Fibroblast of skin of right biceps (primary cell): ENCODE data around the gene FRK.
"Not testable (repeated sequence)": the region's sequence is repeated elsewhere in the genome, so short reads cannot be mapped to it uniquely, and the experiment has no call there.

Source experiments
- DNase-seq: peaks from one replicate; pipeline ENCODE4 v3.0.0-alpha.2; 2013

Gene FRK

DNA sequence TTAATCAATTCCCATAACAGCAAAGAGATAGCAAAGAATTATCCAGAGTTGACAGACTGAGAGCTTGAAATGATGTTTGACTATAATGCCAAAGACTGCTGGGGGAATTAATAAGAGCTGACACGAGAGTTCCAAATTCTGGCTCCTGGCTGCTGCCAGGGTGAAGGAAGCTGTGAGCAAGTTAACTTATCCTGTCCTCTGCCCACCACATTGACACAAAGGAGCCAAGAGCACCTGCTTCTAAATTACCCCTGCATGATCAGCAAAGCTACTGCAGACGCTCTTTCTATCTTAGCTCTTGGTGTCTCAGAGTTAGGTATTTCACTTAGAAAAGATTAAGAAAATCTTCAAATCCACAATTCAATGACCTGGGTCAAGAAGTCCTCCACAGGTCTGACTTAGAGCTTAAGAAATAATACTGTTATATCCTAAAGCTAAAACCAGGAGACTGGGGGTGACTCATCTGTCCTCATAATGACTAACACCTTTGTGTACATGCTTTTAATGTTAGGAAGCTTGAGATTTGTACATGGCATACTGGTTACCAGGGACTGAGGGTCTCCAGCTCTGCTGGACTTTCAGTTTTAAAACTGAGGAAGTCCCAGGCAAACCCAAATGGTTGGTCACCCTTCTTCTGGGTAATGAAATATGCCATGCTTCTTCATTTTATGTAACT, 13.2 kb upstream of the FRK start:
- peak; percentile 30 for DNase-seq

GRCh38 chr6:116072368-116072767, 11.7 kb upstream of the FRK start:
- DNase-seq, result no peak

DNA sequence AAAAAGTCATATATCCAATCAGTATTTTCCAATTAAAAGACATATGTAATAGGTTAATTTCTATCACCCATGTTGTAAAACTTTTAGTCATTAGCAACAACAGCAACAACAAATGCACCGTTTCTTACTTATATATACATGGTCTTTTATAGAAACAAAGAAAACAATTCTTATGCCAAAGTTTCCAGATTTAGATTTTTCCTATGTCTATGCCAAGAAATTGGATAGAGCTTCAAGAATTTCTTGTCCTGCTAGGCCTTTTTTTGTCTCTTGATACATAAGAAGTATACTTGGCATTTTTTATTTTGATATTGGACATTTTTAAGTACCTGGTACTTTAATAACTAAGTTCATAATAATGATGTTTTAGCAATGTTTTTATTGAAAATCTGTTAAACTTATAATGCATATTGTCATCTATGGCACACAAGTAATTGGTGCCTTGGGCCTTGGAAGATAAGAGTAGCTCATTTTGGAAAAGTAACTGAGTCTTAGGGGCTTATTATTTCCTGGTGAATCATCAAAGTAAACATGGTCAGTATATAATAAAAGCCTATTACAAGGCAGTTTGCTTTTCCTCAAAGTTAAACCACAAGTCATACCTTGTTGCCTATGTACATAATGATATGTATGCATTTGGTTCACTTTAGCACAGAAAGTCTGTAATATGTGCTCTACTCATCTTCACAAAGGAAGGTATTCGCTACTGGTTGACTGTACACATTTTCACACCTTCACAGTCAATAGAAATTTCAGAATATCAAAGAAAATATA, 10.1 kb upstream of the FRK start:
- no peak for DNase-seq

DNA sequence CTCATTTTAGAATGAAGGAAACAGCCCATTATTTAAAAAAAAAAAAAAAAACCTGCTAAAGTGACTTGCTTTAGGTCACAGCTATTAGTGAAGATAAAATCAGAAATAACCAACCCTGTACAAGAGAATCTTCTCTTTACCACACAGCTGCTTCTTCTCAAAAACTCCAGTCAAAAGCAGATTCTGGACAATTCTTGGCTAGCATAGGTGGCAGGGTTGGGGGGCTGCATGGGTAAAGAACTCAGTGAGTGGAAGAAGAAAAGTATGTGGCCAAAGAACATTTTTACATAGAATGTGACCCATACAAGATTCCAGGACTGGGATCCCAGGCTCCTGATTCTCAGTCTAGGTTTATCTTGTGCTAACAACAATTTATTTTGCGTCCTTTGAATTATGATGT, 9.4 kb upstream of the FRK start:
- no peak for DNase-seq

- no peak for DNase-seq
Observed at GRCh38 chr6:116066789-116067188, 6.1 kb upstream of the FRK start.

DNA sequence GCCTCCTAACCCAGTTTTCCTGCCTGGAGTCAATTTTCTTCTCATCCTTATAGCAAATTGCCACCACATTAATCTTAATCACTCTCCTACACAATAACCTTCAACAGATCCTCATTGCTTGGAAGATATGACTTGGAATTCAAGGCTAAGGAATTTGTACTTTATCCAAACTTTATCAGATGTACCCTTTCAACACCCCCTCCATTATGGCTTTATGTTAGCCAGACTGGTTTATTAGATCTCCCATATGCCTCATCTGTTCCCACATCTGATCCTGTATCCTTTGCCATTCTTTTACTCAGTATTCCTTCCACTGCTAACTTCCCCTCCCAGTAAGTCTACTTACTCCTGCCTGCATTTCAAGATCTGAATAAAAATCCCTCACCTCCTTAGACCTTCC, 4.0 kb upstream of the FRK start:
- DNase-seq, result no peak

DNA sequence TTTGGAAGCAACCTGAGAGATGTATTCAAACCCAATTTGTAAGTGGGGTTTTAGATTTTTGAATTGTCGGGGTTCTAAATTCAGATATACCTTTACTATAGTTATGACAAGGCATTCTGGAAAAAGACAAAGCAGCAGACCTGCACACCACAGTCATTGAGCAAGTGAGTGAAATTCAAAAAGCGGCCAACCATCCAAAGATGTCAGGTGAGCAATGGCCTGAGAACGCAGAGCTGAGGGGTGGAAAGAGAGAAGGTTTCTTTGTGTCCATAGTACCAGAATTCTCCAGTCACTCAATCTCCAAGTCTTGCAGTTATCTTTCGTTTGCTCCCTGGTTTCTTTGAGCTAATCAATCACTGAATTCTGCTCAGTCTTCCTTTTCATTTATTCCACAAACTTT, 1.8 kb upstream of the FRK start:
- DNase-seq, result no peak

GRCh38 chr6:116059713-116060571, 749 bp downstream of the FRK start:
- DNase-seq, result peak; percentile 7

GRCh38 chr6:116057766-116058165, 2.9 kb downstream of the FRK start:
- DNase-seq, result no peak

- DNase-seq, result no peak
Observed at GRCh38 chr6:116055513-116055912, 5.2 kb downstream of the FRK start.

DNA sequence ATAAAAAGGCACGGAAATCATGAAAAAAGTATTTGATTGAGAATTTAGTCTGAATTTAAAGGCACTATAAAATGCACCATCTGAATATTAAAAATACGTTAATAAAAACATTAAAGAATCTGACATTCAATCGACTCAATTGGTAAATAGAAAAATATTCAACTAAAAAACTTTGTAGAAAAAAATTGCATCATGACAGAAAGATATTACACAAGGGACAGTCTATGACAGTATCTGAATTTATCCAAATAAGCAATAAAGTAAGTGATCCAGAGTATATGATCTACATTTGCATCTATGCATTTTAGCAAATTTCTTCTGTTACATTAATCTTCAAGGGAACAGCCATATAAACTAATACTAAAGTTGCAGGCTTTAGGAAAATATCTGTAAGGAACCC, 9.4 kb downstream of the FRK start:
- DNase-seq, result no peak

- no peak for DNase-seq
Observed at GRCh38 chr6:116050737-116051136, 10.0 kb downstream of the FRK start.

DNA sequence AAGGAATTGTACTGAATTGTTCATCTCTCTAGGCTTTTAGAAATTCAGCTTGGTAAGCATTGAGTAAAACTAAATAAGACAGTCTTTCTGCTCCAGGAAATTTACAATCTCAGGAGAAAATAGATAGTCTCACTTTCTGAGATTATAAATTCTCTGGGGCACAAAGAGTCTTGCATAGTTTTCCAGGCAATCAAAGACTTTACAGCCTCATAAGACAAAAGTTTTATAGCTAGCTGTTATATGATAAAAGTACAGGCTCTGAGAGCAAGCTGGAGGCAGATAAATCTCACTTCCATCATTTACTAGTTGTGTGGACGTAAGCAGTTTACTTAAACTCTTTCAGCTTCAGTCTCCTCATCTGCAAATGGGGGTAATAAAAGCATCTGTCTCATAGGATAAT, 11.4 kb downstream of the FRK start:
- DNase-seq, result no peak

DNA sequence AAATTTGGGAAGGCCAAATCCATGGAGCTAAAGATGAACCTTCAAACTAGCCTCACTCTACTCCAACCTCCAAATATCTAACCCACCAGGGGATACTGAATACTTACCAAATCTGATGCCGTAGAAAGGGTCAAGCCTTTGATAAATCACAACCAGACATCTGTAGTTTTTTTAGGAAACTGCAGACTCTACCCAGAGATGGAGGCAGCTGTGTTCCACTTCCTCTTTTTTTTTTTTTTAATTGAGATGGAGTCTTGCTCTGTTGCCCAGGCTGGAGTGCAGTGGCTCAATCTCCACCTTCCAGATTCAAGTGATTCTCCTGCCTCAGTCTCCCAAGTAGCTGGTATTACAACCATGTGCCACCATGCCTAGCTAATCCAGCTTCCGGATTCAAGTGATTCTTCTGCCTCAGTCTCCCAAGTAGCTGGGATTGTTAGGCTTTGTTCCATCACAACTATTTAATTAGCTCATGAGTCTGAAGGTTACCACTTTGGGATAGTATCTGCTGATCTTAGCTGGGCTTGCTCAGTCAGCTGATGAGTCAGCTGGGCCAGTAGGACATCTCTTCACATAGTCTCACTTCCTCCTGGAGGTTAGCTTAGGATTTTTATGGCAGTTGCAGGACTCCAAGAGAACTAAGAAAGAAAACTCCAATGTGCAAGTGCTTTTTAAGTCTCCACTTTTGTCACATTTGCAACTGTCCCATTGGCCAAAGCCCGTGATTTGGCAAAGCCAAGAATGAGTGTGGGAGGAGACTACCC, 13.3 kb downstream of the FRK start:
- DNase-seq, result peak; percentile 5

- DNase-seq, result no peak
Observed at GRCh38 chr6:116046737-116047136, 14.0 kb downstream of the FRK start.

DNA sequence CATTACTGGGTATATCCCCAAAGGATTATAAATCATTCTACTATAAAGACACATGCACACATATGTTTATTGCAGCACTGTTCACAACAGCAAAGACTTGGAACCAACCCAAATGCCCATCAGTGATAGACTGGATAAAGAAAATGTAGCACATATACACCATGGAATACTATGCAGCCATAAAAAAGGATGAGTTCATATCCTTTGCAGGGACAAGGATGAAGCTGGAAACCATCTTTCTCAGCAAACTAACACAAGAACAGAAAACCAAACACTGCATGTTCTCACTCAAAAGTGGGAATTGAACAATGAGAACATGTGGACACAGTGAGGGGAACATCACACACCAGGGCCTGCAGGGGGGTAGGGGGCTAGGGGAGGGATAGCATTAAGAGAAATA, 14.4 kb downstream of the FRK start:
- DNase-seq, result not testable (repeated sequence)

GRCh38 chr6:116041934-116042333, 18.8 kb downstream of the FRK start:
- no peak for DNase-seq

GRCh38 chr6:116040993-116041392, 19.7 kb downstream of the FRK start:
- DNase-seq, result no peak

- no peak for DNase-seq
Observed at GRCh38 chr6:116036885-116037284, 23.8 kb downstream of the FRK start.

DNA sequence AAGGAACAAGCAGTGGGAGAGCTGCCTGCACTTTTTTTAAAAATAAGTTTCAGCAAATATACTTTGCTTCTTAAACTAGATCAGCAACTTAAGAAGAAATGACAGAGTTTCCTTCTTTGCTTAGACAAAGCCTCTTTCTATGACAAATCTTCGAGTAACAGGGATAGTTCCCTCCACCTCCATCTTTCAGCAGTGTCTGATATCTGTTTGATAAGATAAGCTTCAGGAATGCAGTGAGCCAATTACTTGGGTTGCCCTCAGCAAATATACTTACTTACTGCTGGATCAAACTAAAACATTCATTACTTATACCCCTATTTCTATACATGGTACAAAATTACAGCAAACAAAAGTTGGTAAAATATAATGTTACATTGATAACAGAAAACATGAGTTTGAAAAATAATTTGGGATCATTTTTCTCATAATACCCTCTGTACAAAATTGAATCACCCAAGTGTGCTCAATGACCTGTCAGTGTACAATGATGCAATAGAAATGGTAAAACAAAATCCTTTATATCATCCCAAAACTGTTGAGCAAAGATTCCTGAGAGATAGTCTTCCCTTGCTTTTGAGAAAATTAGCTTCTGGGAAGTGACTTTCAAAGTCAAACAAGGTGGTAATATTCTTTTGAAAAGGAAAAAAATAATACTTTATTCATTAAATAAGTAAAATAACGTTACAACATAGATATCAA, 24.5 kb downstream of the FRK start:
- no peak for DNase-seq

DNA sequence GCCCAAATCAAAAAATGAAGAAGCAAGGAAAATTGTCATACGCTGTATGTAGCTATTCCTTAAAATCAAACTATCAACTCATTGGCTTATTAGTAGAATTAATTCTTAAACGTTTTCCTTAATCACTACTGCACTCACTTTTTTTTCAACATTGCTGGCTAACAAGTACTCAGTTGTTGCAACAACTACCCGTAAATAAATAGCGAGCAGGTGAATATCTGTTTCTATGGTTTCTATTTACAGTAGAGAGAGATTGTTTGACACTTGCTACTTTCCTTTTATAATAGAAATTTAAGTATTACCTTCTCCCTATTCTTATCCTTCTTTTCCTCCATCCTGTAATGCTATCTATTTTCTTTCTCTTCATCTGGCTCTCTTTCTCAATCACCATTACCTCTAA, 25.1 kb downstream of the FRK start:
- no peak for DNase-seq

DNA sequence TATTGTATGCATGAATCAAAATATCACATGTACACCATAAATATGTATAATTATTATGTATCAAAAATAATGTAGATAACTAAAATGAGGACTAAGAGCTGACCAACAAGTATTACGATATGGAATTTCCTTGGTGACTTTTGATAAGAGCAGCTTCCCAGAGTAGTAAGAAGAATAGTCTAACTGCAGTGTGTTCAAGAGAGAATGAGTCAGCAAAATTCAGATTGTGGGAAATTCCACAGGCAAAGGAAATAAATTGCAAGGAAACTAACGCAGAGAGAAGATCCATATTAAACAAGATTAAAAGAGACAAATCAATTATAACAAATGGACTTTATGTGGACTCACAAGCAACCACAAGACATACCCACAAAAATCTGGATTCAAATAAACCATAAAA, 26.4 kb downstream of the FRK start:
- peak; percentile 39 for DNase-seq
